Measurements from ENCODE around the gene C2CD3. TPM values are rescaled to one million over a fixed set of nuclear protein-coding genes. Genes with fewer than 3 reads are reported as not detected.

Gene C2CD3
- total RNA-seq, 1 experiment from 2014 or later: 22.0 TPM

DNA sequence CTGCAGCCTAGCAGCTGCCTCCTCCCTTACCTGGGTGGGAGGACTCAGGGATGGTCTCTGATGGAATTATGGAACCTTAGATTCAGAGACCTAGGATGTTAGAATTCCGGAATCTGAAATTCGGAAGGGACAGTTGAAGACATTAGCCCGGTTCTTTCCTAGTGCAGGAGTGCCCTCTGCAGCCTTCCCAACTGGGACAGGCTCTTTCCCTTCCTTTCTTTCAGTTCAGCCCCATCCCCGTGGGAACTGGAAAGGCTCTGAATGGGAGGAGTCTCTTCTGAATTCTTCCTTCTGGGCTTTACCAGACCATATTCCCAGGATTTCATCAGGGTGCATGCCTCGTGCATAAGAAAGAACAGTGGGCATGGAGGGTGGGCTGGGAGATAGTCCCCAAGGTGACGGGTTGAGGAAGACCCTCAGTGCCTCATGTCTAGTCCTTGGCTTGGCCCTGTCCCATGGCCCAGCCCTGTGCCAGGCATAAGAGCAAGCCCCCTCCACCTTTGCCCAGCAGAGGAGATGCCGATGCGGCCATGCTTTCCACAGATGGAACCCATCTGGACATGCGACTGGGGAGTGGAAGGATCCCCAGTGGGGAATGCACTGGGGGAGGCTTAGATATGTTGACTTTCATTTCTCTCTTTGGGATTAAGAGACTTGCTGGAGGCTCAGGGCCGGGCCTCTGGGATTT, 205.6 kb downstream of the C2CD3 start:
- Histone ChIP-seq H4K91ac (ENCODE audit: insufficient read length, low read depth, low read length) (no peak overlapping the region), H3K27ac (ENCODE audit: insufficient read length, low read depth, low read length) (no peak overlapping the region), H3K4me1 (ENCODE audit: insufficient read depth, low read length) (no peaks in the 10 kb centered on the region), H3K79me1 (ENCODE audit: insufficient read depth, low read depth, low read length, poor library complexity, severe bottlenecking) (no peaks in the 10 kb centered on the region), H4K5ac (ENCODE audit: insufficient read length, low read depth, low read length) (no peak overlapping the region), H2BK15ac (ENCODE audit: low read depth, low read length) (no peak overlapping the region), H3K14ac (ENCODE audit: insufficient read depth, low read length) (no peak overlapping the region), H3T11ph (ENCODE audit: low read length) (no peak overlapping the region), H2AK5ac (ENCODE audit: insufficient read length, low read length) (no peak overlapping the region), H3K23ac (ENCODE audit: insufficient read length, low read depth, low read length) (no peak overlapping the region), H3K79me2 (ENCODE audit: insufficient read depth, low read length) (no peaks in the 10 kb centered on the region), H2BK5ac (ENCODE audit: insufficient read length, low read length) (no peak overlapping the region), H3K27me3 (ENCODE audit: insufficient read depth, low read length) (no peaks in the 10 kb centered on the region), H2BK12ac (ENCODE audit: insufficient read length, low read depth, low read length) (no peak overlapping the region), H4K20me1 (ENCODE audit: control insufficient read depth, insufficient read depth, insufficient read length) (no peaks in the 10 kb centered on the region), H2BK20ac (ENCODE audit: low read depth, low read length, poor library complexity, severe bottlenecking) (no peak overlapping the region), H3K4ac (ENCODE audit: low read depth, low read length) (no peak overlapping the region), H2BK120ac (ENCODE audit: low read depth, low read length, poor library complexity, severe bottlenecking) (no peak overlapping the region), H2AFZ (ENCODE audit: low read length) (no peak overlapping the region), H3K4me2 (ENCODE audit: insufficient read depth, insufficient read length, low read length) (no peak overlapping the region), H3K9ac (ENCODE audit: extremely low read depth, insufficient read length, low read length) (no peak overlapping the region), H3K18ac (ENCODE audit: insufficient read length, low read depth, low read length) (no peak overlapping the region), H3K23me2 (ENCODE audit: insufficient read length, low read depth, low read length, poor library complexity, severe bottlenecking) (no peaks in the 10 kb centered on the region), H3K9me3 (ENCODE audit: control insufficient read depth, low read depth, low read length) (no peaks in the 10 kb centered on the region), H3K56ac (ENCODE audit: insufficient read length, low read depth, low read length) (no peak overlapping the region), H4K8ac (replicated peaks; ENCODE audit: insufficient read length, low read depth, low read length) (no peak overlapping the region)
- Mint-ChIP-seq H3K27ac (no peak overlapping the region), H3K4me3 (peak overlapping the region; percentile 17 to 50; a peak in 2 of 5 replicates), H3K27me3 (ENCODE audit: low read depth) (peaks cover 4% of the 10 kb centered on the region), H3K4me1 (peaks cover 6 to 14% of the 10 kb centered on the region in 2 experiments), H3K9me3 (peaks cover 0 to 2% of the 10 kb centered on the region in 2 experiments; a peak in 1 of 5 replicates), H3K36me3 (ENCODE audit: insufficient read depth in 1 of 3, low read depth in 3 of 3) (no peaks in the 10 kb centered on the region)
- WGBS (ENCODE audit: extremely low coverage, insufficient read length, low lambda C conversion rate): no CpG with 5 or more reads among the region's 10 CpGs
- TF ChIP-seq, protein P1, sequence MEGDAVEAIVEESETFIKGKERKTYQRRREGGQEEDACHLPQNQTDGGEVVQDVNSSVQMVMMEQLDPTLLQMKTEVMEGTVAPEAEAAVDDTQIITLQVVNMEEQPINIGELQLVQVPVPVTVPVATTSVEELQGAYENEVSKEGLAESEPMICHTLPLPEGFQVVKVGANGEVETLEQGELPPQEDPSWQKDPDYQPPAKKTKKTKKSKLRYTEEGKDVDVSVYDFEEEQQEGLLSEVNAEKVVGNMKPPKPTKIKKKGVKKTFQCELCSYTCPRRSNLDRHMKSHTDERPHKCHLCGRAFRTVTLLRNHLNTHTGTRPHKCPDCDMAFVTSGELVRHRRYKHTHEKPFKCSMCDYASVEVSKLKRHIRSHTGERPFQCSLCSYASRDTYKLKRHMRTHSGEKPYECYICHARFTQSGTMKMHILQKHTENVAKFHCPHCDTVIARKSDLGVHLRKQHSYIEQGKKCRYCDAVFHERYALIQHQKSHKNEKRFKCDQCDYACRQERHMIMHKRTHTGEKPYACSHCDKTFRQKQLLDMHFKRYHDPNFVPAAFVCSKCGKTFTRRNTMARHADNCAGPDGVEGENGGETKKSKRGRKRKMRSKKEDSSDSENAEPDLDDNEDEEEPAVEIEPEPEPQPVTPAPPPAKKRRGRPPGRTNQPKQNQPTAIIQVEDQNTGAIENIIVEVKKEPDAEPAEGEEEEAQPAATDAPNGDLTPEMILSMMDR (conservative IDR thresholded peaks at IDR 0.05): no peak
- no peak for DNase-seq

Data from H9 (cell line).